SK-N-SH treated with all-trans-retinoic acid at 6 μM for 48 hours (cell line): ENCODE measurements around the gene SPOCK1.

Source experiments
- ATAC-seq: fragments of 200-7000 bp; cut with Tn5 transposase; 3 replicates; pipeline ENCODE4 v1.9.1; 2020; ENCODE audit warnings: mild to moderate bottlenecking, moderate library complexity
- ARNTL ChIP-seq: fragments of 450-650 bp; formaldehyde crosslinking; IDR thresholded peaks from 2 replicates; pipeline ENCODE4 v1.5.0; 2020; ENCODE audit warnings: low read depth, mild to moderate bottlenecking, moderate library complexity, borderline replicate concordance
- BACH2 ChIP-seq: fragments of 250-450 bp; sonication (Bioruptor Pico); IDR thresholded peaks from 2 replicates; pipeline ENCODE4 v1.9.0; 2021; ENCODE audit warnings: mild to moderate bottlenecking, borderline replicate concordance
- ESRRG ChIP-seq: fragments of 250-450 bp; sonication (Bioruptor Pico); IDR thresholded peaks from 2 replicates; pipeline ENCODE4 v1.6.1; 2021; ENCODE audit warnings: mild to moderate bottlenecking
- GLIS3 ChIP-seq: fragments of 250-450 bp; sonication (Bioruptor Pico); IDR thresholded peaks from 2 replicates; pipeline ENCODE4 v1.5.0; 2020; ENCODE audit warnings: mild to moderate bottlenecking, moderate library complexity
- ISL1 ChIP-seq: fragments of 250-450 bp; sonication (Bioruptor Pico); IDR thresholded peaks from 2 replicates; pipeline ENCODE4 v2.1.2; 2022; ENCODE audit warnings: mild to moderate bottlenecking, moderate library complexity
- OSR1 ChIP-seq: fragments of 250-450 bp; sonication (Bioruptor Pico); IDR thresholded peaks from 2 replicates; pipeline ENCODE4 v1.8.0; 2022; ENCODE audit warnings: moderate library complexity, mild to moderate bottlenecking, inconsistent platforms
- TCF4 ChIP-seq: fragments of 250-450 bp; sonication (Bioruptor Pico); IDR thresholded peaks from 2 replicates; pipeline ENCODE4 v1.8.0; 2021; ENCODE audit warnings: mild to moderate bottlenecking, moderate library complexity, borderline replicate concordance
- ZC3H10 ChIP-seq: fragments of 250-450 bp; sonication (Bioruptor Pico); IDR thresholded peaks from 2 replicates; pipeline ENCODE4 v1.5.1; 2021; ENCODE audit warnings: mild to moderate bottlenecking, moderate library complexity
- ZFP3 ChIP-seq: fragments of 250-450 bp; sonication (Bioruptor Pico); IDR thresholded peaks from 2 replicates; pipeline ENCODE4 v1.5.0; 2020; ENCODE audit warnings: mild to moderate bottlenecking, moderate library complexity
- ZNF565 ChIP-seq: fragments of 450-650 bp; formaldehyde crosslinking; conservative IDR thresholded peaks from 2 replicates; pipeline ENCODE4 v1.5.0; 2020; ENCODE audit warnings: low read depth, mild to moderate bottlenecking, moderate library complexity
- ZNF8 ChIP-seq: fragments of 450-650 bp; formaldehyde crosslinking; IDR thresholded peaks from 2 replicates; pipeline ENCODE4 v1.5.0; 2020; ENCODE audit warnings: mild to moderate bottlenecking, moderate library complexity
- TF ChIP-seq, protein P1 (sequence below): fragments of 250-450 bp; sonication (Bioruptor Pico); IDR thresholded peaks from 2 replicates; pipeline ENCODE4 v1.5.1; 2020; ENCODE audit warnings: low read depth, mild to moderate bottlenecking, moderate library complexity
- TF ChIP-seq, protein P2 (sequence below): fragments of 250-450 bp; sonication (Bioruptor Pico); IDR thresholded peaks from 2 replicates; pipeline ENCODE4 v1.8.0; 2021; ENCODE audit warnings: low read depth, mild to moderate bottlenecking, moderate library complexity, borderline replicate concordance
- TF ChIP-seq, protein P3 (sequence below): fragments of 250-450 bp; sonication (Bioruptor Pico); IDR thresholded peaks from 2 replicates; pipeline ENCODE4 v1.5.0; 2020; ENCODE audit warnings: mild to moderate bottlenecking, moderate library complexity
- TF ChIP-seq, protein P4 (sequence below): fragments of 250-450 bp; sonication (Bioruptor Pico); IDR thresholded peaks from 2 replicates; pipeline ENCODE4 v1.8.0; 2020; ENCODE audit warnings: mild to moderate bottlenecking, moderate library complexity, borderline replicate concordance
- TF ChIP-seq, protein P5 (sequence below): fragments of 250-450 bp; sonication (Bioruptor Pico); IDR thresholded peaks from 2 replicates; pipeline ENCODE4 v1.5.1; 2021; ENCODE audit warnings: mild to moderate bottlenecking, moderate library complexity

The SPOCK1 gene

DNA sequence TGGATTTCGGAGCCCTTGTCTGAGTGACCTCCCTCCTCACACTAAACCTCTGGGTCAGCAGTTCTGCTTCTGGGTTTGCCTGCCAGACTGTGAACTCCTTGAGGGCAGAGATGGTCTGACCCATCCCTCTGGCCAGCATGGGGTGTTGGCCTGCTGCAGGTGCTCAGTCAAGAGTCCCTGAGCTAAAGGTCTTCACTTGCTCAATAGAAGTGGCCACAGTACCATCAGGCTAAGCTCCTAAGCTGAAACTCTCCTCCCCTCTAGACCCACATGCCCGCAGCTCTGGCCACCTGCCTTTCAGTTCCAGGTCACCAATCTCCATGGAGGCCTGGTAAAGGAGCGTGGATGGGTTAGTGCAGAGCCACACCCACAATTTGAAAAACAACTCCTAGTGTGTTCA lies 316.6 kb downstream of the SPOCK1 start:
- TF ChIP-seq, protein P1, sequence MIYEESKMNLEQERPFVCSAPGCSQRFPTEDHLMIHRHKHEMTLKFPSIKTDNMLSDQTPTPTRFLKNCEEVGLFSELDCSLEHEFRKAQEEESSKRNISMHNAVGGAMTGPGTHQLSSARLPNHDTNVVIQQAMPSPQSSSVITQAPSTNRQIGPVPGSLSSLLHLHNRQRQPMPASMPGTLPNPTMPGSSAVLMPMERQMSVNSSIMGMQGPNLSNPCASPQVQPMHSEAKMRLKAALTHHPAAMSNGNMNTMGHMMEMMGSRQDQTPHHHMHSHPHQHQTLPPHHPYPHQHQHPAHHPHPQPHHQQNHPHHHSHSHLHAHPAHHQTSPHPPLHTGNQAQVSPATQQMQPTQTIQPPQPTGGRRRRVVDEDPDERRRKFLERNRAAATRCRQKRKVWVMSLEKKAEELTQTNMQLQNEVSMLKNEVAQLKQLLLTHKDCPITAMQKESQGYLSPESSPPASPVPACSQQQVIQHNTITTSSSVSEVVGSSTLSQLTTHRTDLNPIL (CRISPR knock-in tag), result no peak
- TF ChIP-seq ESRRG, result no peak
- TF ChIP-seq ZNF8 (CRISPR knock-in tag), result no peak
- TF ChIP-seq ZNF565 (CRISPR knock-in tag), result no peak
- no peak for TF ChIP-seq ARNTL (CRISPR knock-in tag)
- TF ChIP-seq BACH2 (CRISPR knock-in tag), result no peak
- TF ChIP-seq OSR1 (CRISPR knock-in tag), result no peak
- TF ChIP-seq, protein P2, sequence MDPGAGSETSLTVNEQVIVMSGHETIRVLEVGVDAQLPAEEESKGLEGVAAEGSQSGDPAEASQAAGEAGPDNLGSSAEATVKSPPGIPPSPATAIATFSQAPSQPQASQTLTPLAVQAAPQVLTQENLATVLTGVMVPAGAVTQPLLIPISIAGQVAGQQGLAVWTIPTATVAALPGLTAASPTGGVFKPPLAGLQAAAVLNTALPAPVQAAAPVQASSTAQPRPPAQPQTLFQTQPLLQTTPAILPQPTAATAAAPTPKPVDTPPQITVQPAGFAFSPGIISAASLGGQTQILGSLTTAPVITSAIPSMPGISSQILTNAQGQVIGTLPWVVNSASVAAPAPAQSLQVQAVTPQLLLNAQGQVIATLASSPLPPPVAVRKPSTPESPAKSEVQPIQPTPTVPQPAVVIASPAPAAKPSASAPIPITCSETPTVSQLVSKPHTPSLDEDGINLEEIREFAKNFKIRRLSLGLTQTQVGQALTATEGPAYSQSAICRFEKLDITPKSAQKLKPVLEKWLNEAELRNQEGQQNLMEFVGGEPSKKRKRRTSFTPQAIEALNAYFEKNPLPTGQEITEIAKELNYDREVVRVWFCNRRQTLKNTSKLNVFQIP, result no peak
- no peak for TF ChIP-seq ZFP3 (CRISPR knock-in tag)
- TF ChIP-seq GLIS3 (CRISPR knock-in tag), result no peak
- TF ChIP-seq ISL1 (CRISPR knock-in tag), result no peak
- TF ChIP-seq, protein P3, sequence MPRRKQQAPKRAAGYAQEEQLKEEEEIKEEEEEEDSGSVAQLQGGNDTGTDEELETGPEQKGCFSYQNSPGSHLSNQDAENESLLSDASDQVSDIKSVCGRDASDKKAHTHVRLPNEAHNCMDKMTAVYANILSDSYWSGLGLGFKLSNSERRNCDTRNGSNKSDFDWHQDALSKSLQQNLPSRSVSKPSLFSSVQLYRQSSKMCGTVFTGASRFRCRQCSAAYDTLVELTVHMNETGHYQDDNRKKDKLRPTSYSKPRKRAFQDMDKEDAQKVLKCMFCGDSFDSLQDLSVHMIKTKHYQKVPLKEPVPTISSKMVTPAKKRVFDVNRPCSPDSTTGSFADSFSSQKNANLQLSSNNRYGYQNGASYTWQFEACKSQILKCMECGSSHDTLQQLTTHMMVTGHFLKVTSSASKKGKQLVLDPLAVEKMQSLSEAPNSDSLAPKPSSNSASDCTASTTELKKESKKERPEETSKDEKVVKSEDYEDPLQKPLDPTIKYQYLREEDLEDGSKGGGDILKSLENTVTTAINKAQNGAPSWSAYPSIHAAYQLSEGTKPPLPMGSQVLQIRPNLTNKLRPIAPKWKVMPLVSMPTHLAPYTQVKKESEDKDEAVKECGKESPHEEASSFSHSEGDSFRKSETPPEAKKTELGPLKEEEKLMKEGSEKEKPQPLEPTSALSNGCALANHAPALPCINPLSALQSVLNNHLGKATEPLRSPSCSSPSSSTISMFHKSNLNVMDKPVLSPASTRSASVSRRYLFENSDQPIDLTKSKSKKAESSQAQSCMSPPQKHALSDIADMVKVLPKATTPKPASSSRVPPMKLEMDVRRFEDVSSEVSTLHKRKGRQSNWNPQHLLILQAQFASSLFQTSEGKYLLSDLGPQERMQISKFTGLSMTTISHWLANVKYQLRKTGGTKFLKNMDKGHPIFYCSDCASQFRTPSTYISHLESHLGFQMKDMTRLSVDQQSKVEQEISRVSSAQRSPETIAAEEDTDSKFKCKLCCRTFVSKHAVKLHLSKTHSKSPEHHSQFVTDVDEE (CRISPR knock-in tag), result no peak
- TF ChIP-seq ZC3H10, result no peak
- TF ChIP-seq TCF4 (CRISPR knock-in tag), result no peak

DNA sequence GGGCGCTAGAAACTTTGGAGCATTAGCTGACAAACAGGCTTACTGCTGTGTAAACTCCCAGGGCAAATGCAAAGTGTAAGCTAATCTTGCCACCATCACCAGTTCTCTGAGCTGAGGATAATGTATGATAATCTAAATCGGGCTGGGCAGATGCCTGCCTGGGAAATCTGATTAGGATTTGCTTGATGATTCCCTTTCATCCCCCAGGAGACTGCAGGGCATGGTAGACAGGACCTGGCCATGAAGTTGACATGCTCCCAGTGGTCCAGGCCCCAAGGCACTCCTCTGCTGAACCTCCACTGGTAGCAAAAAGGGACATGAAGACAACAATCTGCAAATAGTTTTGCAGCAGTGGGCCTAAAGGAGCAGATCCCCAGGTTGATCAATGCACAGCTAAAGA lies 317.5 kb downstream of the SPOCK1 start:
- TF ChIP-seq, protein P3 (CRISPR knock-in tag), result peak; percentile 52; the same call in 1 of the 2 replicates
- TF ChIP-seq ZNF8 (CRISPR knock-in tag), result no peak
- TF ChIP-seq TCF4 (CRISPR knock-in tag), result peak; percentile 76; the same call in 1 of the 2 replicates
- TF ChIP-seq, protein P2, result no peak
- TF ChIP-seq, protein P4, sequence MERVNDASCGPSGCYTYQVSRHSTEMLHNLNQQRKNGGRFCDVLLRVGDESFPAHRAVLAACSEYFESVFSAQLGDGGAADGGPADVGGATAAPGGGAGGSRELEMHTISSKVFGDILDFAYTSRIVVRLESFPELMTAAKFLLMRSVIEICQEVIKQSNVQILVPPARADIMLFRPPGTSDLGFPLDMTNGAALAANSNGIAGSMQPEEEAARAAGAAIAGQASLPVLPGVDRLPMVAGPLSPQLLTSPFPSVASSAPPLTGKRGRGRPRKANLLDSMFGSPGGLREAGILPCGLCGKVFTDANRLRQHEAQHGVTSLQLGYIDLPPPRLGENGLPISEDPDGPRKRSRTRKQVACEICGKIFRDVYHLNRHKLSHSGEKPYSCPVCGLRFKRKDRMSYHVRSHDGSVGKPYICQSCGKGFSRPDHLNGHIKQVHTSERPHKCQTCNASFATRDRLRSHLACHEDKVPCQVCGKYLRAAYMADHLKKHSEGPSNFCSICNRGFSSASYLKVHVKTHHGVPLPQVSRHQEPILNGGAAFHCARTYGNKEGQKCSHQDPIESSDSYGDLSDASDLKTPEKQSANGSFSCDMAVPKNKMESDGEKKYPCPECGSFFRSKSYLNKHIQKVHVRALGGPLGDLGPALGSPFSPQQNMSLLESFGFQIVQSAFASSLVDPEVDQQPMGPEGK (CRISPR knock-in tag), result no peak
- TF ChIP-seq, protein P5, sequence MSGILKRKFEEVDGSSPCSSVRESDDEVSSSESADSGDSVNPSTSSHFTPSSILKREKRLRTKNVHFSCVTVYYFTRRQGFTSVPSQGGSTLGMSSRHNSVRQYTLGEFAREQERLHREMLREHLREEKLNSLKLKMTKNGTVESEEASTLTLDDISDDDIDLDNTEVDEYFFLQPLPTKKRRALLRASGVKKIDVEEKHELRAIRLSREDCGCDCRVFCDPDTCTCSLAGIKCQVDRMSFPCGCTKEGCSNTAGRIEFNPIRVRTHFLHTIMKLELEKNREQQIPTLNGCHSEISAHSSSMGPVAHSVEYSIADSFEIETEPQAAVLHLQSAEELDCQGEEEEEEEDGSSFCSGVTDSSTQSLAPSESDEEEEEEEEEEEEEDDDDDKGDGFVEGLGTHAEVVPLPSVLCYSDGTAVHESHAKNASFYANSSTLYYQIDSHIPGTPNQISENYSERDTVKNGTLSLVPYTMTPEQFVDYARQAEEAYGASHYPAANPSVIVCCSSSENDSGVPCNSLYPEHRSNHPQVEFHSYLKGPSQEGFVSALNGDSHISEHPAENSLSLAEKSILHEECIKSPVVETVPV (CRISPR knock-in tag), result no peak
- no peak for TF ChIP-seq BACH2 (CRISPR knock-in tag)
- ATAC-seq, result peak; percentile 47; the same call in 1 of the 3 replicates

More for the DNA sequence above, 316.6 kb downstream of the SPOCK1 start:
- ATAC-seq, result no peak
